ENCODE measurements around the gene PHF2.

PHF2 gene

DNA sequence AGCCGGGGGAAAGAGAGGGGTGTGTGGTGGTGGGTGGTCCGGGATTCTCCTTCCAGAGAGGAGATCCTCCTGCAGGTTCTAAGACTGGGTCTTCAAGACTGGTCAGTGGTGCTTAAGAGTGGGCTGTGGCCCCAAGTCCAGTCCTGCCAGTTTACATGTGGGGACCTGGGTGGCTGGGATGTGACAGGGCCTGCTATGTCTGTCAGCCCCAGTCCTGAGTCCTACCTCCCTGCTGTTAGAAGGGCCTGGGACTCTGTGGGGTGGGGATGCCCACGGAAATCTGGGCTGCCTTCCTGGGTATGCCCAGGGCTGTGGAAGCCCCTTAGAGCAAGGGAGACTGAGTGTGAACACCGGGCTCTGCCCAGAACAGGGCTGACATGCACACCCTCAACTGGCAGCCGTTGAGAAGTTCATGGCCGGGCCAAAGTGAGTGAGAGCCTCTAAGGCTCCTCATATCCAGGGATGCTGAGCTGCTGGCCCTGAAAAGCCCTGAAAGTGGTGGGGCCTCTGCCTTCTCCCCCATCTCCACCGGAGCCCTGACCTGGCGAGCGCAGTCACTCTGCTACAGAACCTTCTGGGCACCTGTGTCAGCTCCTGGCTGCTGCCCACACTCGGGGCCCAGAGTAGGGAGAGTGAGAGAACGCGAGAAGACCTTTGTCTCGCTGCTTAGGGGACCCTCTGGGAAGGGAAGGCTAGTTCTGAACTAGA lies 1.7 kb downstream of the PHF2 start:
- Histone ChIP-seq H3K27me3 (no peaks in the 10 kb centered on the region), H3K9me3 (no peaks in the 10 kb centered on the region), H3K27ac (peak overlapping the region; percentile 91), H3K4me1 (ENCODE audit: control insufficient read depth in 1 of 2, insufficient read depth in 1 of 2, low read depth in 1 of 2, low read length in 1 of 2) (peaks cover 26 to 40% of the 10 kb centered on the region in 2 experiments), H3K4me3 (ENCODE audit: low read depth in 1 of 2, low read length in 1 of 2) (peak overlapping the region; percentile 73 to 82), H3K36me3 (no peaks in the 10 kb centered on the region)
- TF ChIP-seq CTCF (IDR thresholded peaks at IDR 0.05) = no peak

DNA sequence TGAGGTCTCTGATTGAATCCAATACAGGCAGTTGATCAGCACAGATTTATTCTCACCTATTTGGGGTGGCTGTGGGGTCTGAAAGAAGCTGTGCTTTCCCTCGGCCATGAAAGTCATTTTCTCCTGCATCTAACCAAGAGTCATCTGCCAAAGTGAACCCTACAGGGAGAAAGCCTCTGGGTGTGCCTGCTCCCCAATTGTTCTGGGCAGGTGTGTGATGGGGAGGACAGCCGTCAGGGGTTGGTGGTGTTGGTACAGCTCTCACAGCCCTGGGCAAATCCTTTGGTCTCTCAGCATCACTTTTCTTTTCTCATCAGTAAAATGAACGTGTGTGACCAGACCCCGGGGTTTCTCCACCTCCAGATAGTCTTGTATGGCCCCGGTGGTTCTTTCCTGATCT lies 2.5 kb downstream of the PHF2 start:
- Histone ChIP-seq H3K27ac (peak overlapping the region; percentile 91), H3K36me3 (no peaks in the 10 kb centered on the region), H3K9me3 (no peaks in the 10 kb centered on the region), H3K27me3 (no peaks in the 10 kb centered on the region), H3K4me1 (ENCODE audit: control insufficient read depth in 1 of 2, insufficient read depth in 1 of 2, low read depth in 1 of 2, low read length in 1 of 2) (peaks cover 26 to 40% of the 10 kb centered on the region in 2 experiments), H3K4me3 (ENCODE audit: low read depth in 1 of 2, low read length in 1 of 2) (no peak overlapping the region)
- no peak for TF ChIP-seq CTCF (IDR thresholded peaks at IDR 0.05)

DNA sequence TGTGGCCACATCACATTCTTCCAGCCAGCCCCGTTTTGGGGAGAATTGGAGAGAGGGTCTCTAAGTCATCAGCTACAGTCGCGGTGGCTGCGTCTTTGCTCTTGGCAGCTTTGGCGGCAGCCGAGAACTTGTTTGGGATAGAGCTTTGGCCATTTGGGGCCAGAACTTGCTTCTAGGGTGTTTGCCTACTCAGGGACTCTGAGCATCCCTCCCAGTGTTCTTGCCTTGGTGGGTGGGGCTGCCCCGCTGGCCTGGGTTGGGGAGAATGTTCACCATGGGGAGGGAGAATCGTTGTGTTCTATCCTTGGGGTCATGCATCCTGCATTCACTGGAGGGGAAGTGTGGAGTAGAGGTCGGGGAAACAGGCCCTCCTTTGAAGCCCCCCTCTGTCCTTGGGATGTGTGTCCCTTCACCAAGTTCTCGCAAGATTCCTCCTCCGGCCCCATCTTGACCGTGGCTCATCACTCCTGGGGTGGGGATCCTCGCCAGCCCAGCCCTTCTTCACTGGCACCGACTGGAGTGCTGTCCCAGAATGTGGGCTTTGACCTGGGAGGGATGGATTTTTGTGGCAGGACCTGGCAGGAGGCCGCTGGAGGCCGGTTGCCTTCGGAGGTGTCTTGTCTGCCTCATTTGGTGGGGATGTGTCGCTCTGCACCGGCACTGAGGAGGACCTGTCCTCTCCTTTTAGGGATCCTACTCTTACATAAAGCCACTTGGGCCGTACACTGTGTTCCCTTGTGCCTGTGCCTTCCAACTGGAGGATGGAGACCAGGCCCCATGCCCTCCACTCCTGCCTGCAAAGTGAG lies 3.5 kb downstream of the PHF2 start:
- Histone ChIP-seq H3K4me1 (ENCODE audit: control insufficient read depth in 1 of 2, insufficient read depth in 1 of 2, low read depth in 1 of 2, low read length in 1 of 2) (peaks cover 26 to 34% of the 10 kb centered on the region in 2 experiments), H3K27me3 (no peaks in the 10 kb centered on the region), H3K27ac (no peak overlapping the region), H3K36me3 (no peaks in the 10 kb centered on the region), H3K9me3 (no peaks in the 10 kb centered on the region), H3K4me3 (ENCODE audit: low read depth in 1 of 2, low read length in 1 of 2) (no peak overlapping the region)
- no peak for TF ChIP-seq CTCF (IDR thresholded peaks at IDR 0.05)

- H3K36me3 ChIP-seq = no peaks in the 10 kb centered on the region
- no peak overlapping the region for H3K27ac ChIP-seq
- no peak for TF ChIP-seq CTCF (IDR thresholded peaks at IDR 0.05)
- no peak overlapping the region for H3K4me3 ChIP-seq (ENCODE audit: low read depth in 1 of 2, low read length in 1 of 2)
- no peaks in the 10 kb centered on the region for H3K27me3 ChIP-seq
- H3K4me1 ChIP-seq (ENCODE audit: control insufficient read depth in 1 of 2, insufficient read depth in 1 of 2, low read depth in 1 of 2, low read length in 1 of 2) = peaks cover 17 to 27% of the 10 kb centered on the region in 2 experiments
- no peaks in the 10 kb centered on the region for H3K9me3 ChIP-seq
Measured at GRCh38 chr9:93580654-93581380, 4.4 kb downstream of the PHF2 start.

GRCh38 chr9:93582115-93582514 lies 5.7 kb downstream of the PHF2 start:
- Histone ChIP-seq H3K9me3 (no peaks in the 10 kb centered on the region), H3K27me3 (no peaks in the 10 kb centered on the region), H3K27ac (peak overlapping the region; percentile 30), H3K36me3 (no peaks in the 10 kb centered on the region), H3K4me3 (ENCODE audit: low read depth in 1 of 2, low read length in 1 of 2) (no peak overlapping the region), H3K4me1 (ENCODE audit: control insufficient read depth in 1 of 2, insufficient read depth in 1 of 2, low read depth in 1 of 2, low read length in 1 of 2) (peaks cover 17 to 27% of the 10 kb centered on the region in 2 experiments)
- TF ChIP-seq CTCF (IDR thresholded peaks at IDR 0.05) = no peak
